Type B pancreatic cell (in vitro differentiated cells): Measurements from ENCODE around the gene DAAM2. TPM values are rescaled to one million over a fixed set of nuclear protein-coding genes. Genes with fewer than 3 reads are reported as not detected.

ENCODE experiments used
- DNase-seq: peaks from one replicate; pipeline ENCODE4 v3.0.0; 2021; ENCODE audit warnings: mixed read lengths; ENCODE audit not compliant: unreplicated experiment; ENCODE audit errors: extremely low spot score
- H3K27ac Mint-ChIP-seq: 2 replicates; pipeline ENCODE4 v1.8.0; 2021; ENCODE audit warnings: mild to moderate bottlenecking, mixed read lengths
- H3K27me3 Mint-ChIP-seq: 2 replicates; pipeline ENCODE4 v1.8.0; 2021; ENCODE audit warnings: mixed read lengths
- H3K36me3 Mint-ChIP-seq: 2 replicates; pipeline ENCODE4 v1.8.0; 2021; ENCODE audit warnings: mixed read lengths
- H3K4me1 Mint-ChIP-seq: one replicate; pipeline ENCODE4 v1.8.0; 2021; ENCODE audit warnings: mixed read lengths; ENCODE audit not compliant: unreplicated experiment
- H3K4me3 Mint-ChIP-seq: 2 replicates; pipeline ENCODE4 v1.8.0; 2021; ENCODE audit warnings: mild to moderate bottlenecking, mixed read lengths
- H3K9me3 Mint-ChIP-seq: 2 replicates; pipeline ENCODE4 v1.8.0; 2021; ENCODE audit warnings: mixed read lengths
- CTCF ChIP-seq: fragments of 200-600 bp; sonication (generic); conservative IDR thresholded peaks from 2 replicates; pipeline ENCODE4 v1.5.0; 2021; ENCODE audit warnings: antibody characterized with exemption, mild to moderate bottlenecking
- total RNA-seq: library from RNA; stranded (reverse); gene quantifications from 2 replicates; pipeline ENCODE4 v1.2.1, GENCODE V29; 2021; ENCODE audit warnings: low replicate concordance

The DAAM2 gene
- total RNA-seq, 1 donor from 2014 or later, result 22.6 TPM

GRCh38 chr6:39880594-39880993, 88.4 kb downstream of the DAAM2 start:
- Mint-ChIP-seq H3K36me3 (peaks cover 12% of the 10 kb centered on the region), H3K9me3 (no peaks in the 10 kb centered on the region), H3K4me3 (no peak overlapping the region), H3K27ac (no peak overlapping the region), H3K27me3 (no peaks in the 10 kb centered on the region), H3K4me1 (peaks cover 6% of the 10 kb centered on the region)
- no peak for TF ChIP-seq CTCF
- DNase-seq, result no peak

DNA sequence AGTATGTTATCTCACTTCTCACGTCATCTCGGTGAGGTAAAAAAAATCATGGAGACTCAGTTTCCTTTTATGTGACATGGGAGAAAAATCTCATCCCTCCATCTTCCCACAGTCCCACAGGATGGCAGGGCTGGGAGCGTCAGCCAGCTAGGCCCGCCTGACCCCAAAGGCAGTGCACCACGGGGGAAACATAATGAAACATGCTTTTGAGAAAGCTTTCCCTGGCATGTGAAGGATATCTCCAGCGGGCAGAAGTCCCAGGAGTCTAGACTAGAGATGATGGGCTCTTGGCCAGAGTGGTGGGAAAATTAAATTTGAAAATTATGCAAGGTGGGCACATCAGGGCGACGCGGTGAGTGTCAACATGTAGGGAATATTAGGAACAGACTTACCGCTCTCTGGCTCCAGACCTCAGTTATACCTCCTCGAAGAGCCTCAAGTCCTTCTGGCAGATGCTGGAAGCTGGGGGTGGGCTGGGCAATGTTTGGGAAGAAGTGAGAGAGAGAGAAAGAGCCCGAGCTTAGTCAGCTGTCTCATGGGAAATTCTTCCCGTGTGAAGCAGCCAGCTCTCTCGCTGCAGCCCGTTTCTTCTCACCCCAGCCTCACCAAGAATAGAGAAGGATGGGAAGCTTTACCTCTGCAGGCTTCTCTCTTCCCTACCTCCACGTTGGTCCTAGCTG, 89.8 kb downstream of the DAAM2 start:
- H3K27me3 Mint-ChIP-seq, result no peaks in the 10 kb centered on the region
- no peaks in the 10 kb centered on the region for H3K9me3 Mint-ChIP-seq
- TF ChIP-seq CTCF, result no peak
- no peak overlapping the region for H3K4me3 Mint-ChIP-seq
- H3K27ac Mint-ChIP-seq, result no peak overlapping the region
- peaks cover 6% of the 10 kb centered on the region for H3K4me1 Mint-ChIP-seq
- H3K36me3 Mint-ChIP-seq, result peaks cover 8% of the 10 kb centered on the region
- DNase-seq, result no peak

GRCh38 chr6:39882531-39882899, 90.3 kb downstream of the DAAM2 start:
- Mint-ChIP-seq H3K27me3 (no peaks in the 10 kb centered on the region), H3K9me3 (no peaks in the 10 kb centered on the region), H3K36me3 (peaks cover 8% of the 10 kb centered on the region), H3K4me3 (no peak overlapping the region), H3K4me1 (peaks cover 10% of the 10 kb centered on the region), H3K27ac (peak overlapping the region; percentile 37)
- no peak for DNase-seq
- no peak for TF ChIP-seq CTCF

DNA sequence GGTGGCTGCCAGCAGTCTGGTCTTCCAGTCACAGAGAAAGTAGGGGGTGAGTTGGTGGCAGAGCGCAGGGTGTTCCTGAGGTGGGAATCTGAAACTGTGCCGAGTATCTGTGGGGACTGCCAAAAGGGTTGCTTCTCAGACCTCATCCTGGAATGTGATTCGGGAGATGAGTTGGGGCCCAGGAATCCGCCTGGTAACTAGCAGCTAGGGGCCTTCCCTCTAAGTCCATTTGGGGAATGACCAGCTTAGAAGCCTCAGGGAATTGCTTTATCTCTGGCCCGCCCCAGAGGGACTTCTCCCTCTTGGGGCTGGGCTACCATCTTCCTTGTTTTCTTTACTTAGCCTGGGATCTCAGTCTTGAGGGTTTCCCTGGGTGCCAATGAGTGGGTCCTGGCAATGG, 92.5 kb downstream of the DAAM2 start:
- H3K4me3 Mint-ChIP-seq, result no peak overlapping the region
- no peak overlapping the region for H3K27ac Mint-ChIP-seq
- H3K4me1 Mint-ChIP-seq, result peaks cover 12% of the 10 kb centered on the region
- no peak for DNase-seq
- peaks cover 8% of the 10 kb centered on the region for H3K36me3 Mint-ChIP-seq
- no peaks in the 10 kb centered on the region for H3K9me3 Mint-ChIP-seq
- H3K27me3 Mint-ChIP-seq, result no peaks in the 10 kb centered on the region
- no peak for TF ChIP-seq CTCF

- peaks cover 8% of the 10 kb centered on the region for H3K36me3 Mint-ChIP-seq
- TF ChIP-seq CTCF, result no peak
- H3K27ac Mint-ChIP-seq, result no peak overlapping the region
- no peaks in the 10 kb centered on the region for H3K27me3 Mint-ChIP-seq
- peaks cover 12% of the 10 kb centered on the region for H3K4me1 Mint-ChIP-seq
- no peaks in the 10 kb centered on the region for H3K9me3 Mint-ChIP-seq
- H3K4me3 Mint-ChIP-seq, result no peak overlapping the region
- no peak for DNase-seq
Observed at GRCh38 chr6:39885691-39886090, 93.5 kb downstream of the DAAM2 start.

- peaks cover 12% of the 10 kb centered on the region for H3K4me1 Mint-ChIP-seq
- H3K4me3 Mint-ChIP-seq, result no peak overlapping the region
- H3K27ac Mint-ChIP-seq, result no peak overlapping the region
- H3K36me3 Mint-ChIP-seq, result peaks cover 8% of the 10 kb centered on the region
- no peaks in the 10 kb centered on the region for H3K9me3 Mint-ChIP-seq
- no peak for DNase-seq
- H3K27me3 Mint-ChIP-seq, result no peaks in the 10 kb centered on the region
- TF ChIP-seq CTCF, result no peak
Observed at GRCh38 chr6:39886871-39887270, 94.7 kb downstream of the DAAM2 start.
